T-helper 1 cell treated with Interleukin-12 subunit alpha and Interleukin-12 subunit beta and Interleukin-4 antibody, amounts not matched to agents 30 μg/mL and 1 μg/mL, for 36 hours (primary cell): ENCODE measurements around the gene CCDC194.

Experiments used
- H3K27ac Mint-ChIP-seq: one replicate; pipeline ENCODE4 v1.8.0; 2021; ENCODE audit warnings: mild to moderate bottlenecking, mixed read lengths
- H3K27me3 Mint-ChIP-seq: one replicate; pipeline ENCODE4 v1.8.0; 2021; ENCODE audit warnings: low read depth, mixed read lengths
- H3K36me3 Mint-ChIP-seq: one replicate; pipeline ENCODE4 v1.8.0; 2021; ENCODE audit warnings: low read depth, mixed read lengths
- H3K4me1 Mint-ChIP-seq: one replicate; pipeline ENCODE4 v1.8.0; 2021; ENCODE audit warnings: low read depth, mixed read lengths
- H3K4me3 Mint-ChIP-seq: one replicate; pipeline ENCODE4 v1.8.0; 2021; ENCODE audit warnings: mild to moderate bottlenecking, moderate library complexity, mixed read lengths
- H3K9me3 Mint-ChIP-seq: one replicate; pipeline ENCODE4 v1.8.0; 2021; ENCODE audit warnings: mixed read lengths

The CCDC194 gene

GRCh38 chr19:17340871-17341357, 53.1 kb downstream of the CCDC194 start:
- Mint-ChIP-seq H3K27me3 (no peaks in the 10 kb centered on the region), H3K27ac (no peak overlapping the region), H3K4me3 (no peak overlapping the region), H3K9me3 (no peaks in the 10 kb centered on the region), H3K36me3 (no peaks in the 10 kb centered on the region), H3K4me1 (peaks cover 5% of the 10 kb centered on the region)
